Muscle of leg (tissue), 11 donors: ENCODE data around the gene POFUT2. TPM values are rescaled to one million over a fixed set of nuclear protein-coding genes. Genes with fewer than 3 reads are reported as not detected.
A peak's percentile ranks its signal among the peaks of the same experiment; 100 is the strongest.

Source experiments
- DNase-seq: peaks from one replicate; pipeline ENCODE4 v3.0.0; 2013
- H3K27ac ChIP-seq: one replicate; pipeline ENCODE4 v1.5.1; 2013; ENCODE audit warnings: mild to moderate bottlenecking, low read length, control low read depth
- H3K27me3 ChIP-seq: one replicate; pipeline ENCODE4 v1.6.1; 2013; ENCODE audit warnings: low read length; ENCODE audit not compliant: control insufficient read depth, insufficient read depth
- H3K36me3 ChIP-seq: one replicate; pipeline ENCODE4 v1.6.1; 2013; ENCODE audit warnings: low read length; ENCODE audit not compliant: control insufficient read depth, insufficient read depth
- H3K4me1 ChIP-seq: one replicate; pipeline ENCODE4 v1.6.1; 2013; ENCODE audit warnings: low read length; ENCODE audit not compliant: control insufficient read depth, insufficient read depth
- H3K4me3 ChIP-seq: one replicate; pipeline ENCODE4 v1.5.1; 2013; ENCODE audit warnings: low read length, control low read depth
- H3K9me3 ChIP-seq: replicated peaks from 2 replicates; pipeline ENCODE4 v1.6.1; 2013; ENCODE audit warnings: low read depth, low read length; ENCODE audit not compliant: control insufficient read depth
- WGBS: methylation state at CpG from one replicate; pipeline ENCODE4 v1.1.5; 2013; ENCODE audit warnings: missing lambda C conversion rate; ENCODE audit not compliant: insufficient coverage; 5-methylcytosine and 5-hydroxymethylcytosine counted together
- polyA plus RNA-seq, 8 donors: library from polyadenylated mRNA; unstranded; fragments of 120-200 nt; gene quantifications; one replicate each; pipeline versions ENCODE4 v1.2.1 to v1.2.3, GENCODE V29; 2013; ENCODE audit warnings: inconsistent platforms in 1 of 8, low replicate concordance in 1 of 8; ENCODE audit not compliant: insufficient read length in 8 of 8, insufficient read depth in 1 of 8
- total RNA-seq: library from RNA; stranded (reverse); fragments of 120-200 nt; gene quantifications from one replicate; pipeline ENCODE4 v1.2.4, GENCODE V29; 2013

Gene POFUT2
- total and polyA plus RNA-seq, 9 donors = 30.8 to 47.3 (median 37.7) TPM

- H3K36me3 ChIP-seq = peaks cover 35% of the 10 kb centered on the region
- H3K4me1 ChIP-seq = peaks cover 2% of the 10 kb centered on the region
- no peaks in the 10 kb centered on the region for H3K27me3 ChIP-seq
- no peak for DNase-seq
- H3K4me3 ChIP-seq = no peak overlapping the region
- no peak overlapping the region for H3K27ac ChIP-seq
- no peaks in the 10 kb centered on the region for H3K9me3 ChIP-seq
- 90% methylated on average over 14 of the region's 15 CpGs for WGBS
These were observed 65.7 kb downstream of the POFUT2 start for GRCh38 chr21:45222001-45222400.

- Histone ChIP-seq H3K9me3 (no peaks in the 10 kb centered on the region), H3K4me3 (no peak overlapping the region), H3K36me3 (peaks cover 35% of the 10 kb centered on the region), H3K4me1 (no peaks in the 10 kb centered on the region), H3K27ac (no peak overlapping the region), H3K27me3 (no peaks in the 10 kb centered on the region)
- WGBS = 95% methylated on average over 24 of the region's 29 CpGs
- no peak for DNase-seq
These were observed 66.8 kb downstream of the POFUT2 start for GRCh38 chr21:45220714-45221490.

GRCh38 chr21:45220071-45220481 is 67.6 kb downstream of the POFUT2 start:
- Histone ChIP-seq H3K27me3 (no peaks in the 10 kb centered on the region), H3K9me3 (no peaks in the 10 kb centered on the region), H3K27ac (no peak overlapping the region), H3K4me1 (no peaks in the 10 kb centered on the region), H3K4me3 (no peak overlapping the region), H3K36me3 (peaks cover 37% of the 10 kb centered on the region)
- WGBS = 79% methylated on average over 3 of the region's 4 CpGs
- DNase-seq = peak; percentile 49

GRCh38 chr21:45219517-45219916 is 68.2 kb downstream of the POFUT2 start:
- 67% methylated on average over 1 of the region's 6 CpGs for WGBS
- H3K4me1 ChIP-seq = no peaks in the 10 kb centered on the region
- no peak overlapping the region for H3K27ac ChIP-seq
- no peak overlapping the region for H3K4me3 ChIP-seq
- H3K36me3 ChIP-seq = peaks cover 37% of the 10 kb centered on the region
- DNase-seq = no peak
- no peaks in the 10 kb centered on the region for H3K27me3 ChIP-seq
- H3K9me3 ChIP-seq = no peaks in the 10 kb centered on the region

- WGBS = no CpG with 5 or more reads among the region's 1 CpG
- H3K9me3 ChIP-seq = no peaks in the 10 kb centered on the region
- peaks cover 26% of the 10 kb centered on the region for H3K36me3 ChIP-seq
- H3K4me3 ChIP-seq = no peak overlapping the region
- no peaks in the 10 kb centered on the region for H3K27me3 ChIP-seq
- no peak overlapping the region for H3K27ac ChIP-seq
- H3K4me1 ChIP-seq = no peaks in the 10 kb centered on the region
- DNase-seq = no peak
These were observed 70.7 kb downstream of the POFUT2 start for GRCh38 chr21:45217010-45217409.

GRCh38 chr21:45215213-45215612 is 72.5 kb downstream of the POFUT2 start:
- WGBS = no CpG with 5 or more reads among the region's 2 CpGs
- Histone ChIP-seq H3K9me3 (no peaks in the 10 kb centered on the region), H3K36me3 (peaks cover 21% of the 10 kb centered on the region), H3K27ac (no peak overlapping the region), H3K4me1 (no peaks in the 10 kb centered on the region), H3K27me3 (no peaks in the 10 kb centered on the region), H3K4me3 (no peak overlapping the region)
- no peak for DNase-seq

Other genes with a start within 250 kb of the POFUT2 start
- gene ADARB1, start 213.3 kb downstream of the POFUT2 start, total RNA-seq = 17.3 TPM
- 10 to 100 TPM; 22.4 to 32.1 (median 25.6) TPM for gene ADARB1, start 213.3 kb downstream of the POFUT2 start, polyA plus RNA-seq
- 85.6 TPM for gene COL18A1, start 117.3 kb upstream of the POFUT2 start, total RNA-seq
- 100 to 1,000 TPM in 3 of 8 donors, 10 to 100 TPM in 5; 58.4 to 141 (median 96.7) TPM for gene COL18A1, start 117.3 kb upstream of the POFUT2 start, polyA plus RNA-seq